ENCODE measurements around the gene SSB.

The SSB gene

DNA sequence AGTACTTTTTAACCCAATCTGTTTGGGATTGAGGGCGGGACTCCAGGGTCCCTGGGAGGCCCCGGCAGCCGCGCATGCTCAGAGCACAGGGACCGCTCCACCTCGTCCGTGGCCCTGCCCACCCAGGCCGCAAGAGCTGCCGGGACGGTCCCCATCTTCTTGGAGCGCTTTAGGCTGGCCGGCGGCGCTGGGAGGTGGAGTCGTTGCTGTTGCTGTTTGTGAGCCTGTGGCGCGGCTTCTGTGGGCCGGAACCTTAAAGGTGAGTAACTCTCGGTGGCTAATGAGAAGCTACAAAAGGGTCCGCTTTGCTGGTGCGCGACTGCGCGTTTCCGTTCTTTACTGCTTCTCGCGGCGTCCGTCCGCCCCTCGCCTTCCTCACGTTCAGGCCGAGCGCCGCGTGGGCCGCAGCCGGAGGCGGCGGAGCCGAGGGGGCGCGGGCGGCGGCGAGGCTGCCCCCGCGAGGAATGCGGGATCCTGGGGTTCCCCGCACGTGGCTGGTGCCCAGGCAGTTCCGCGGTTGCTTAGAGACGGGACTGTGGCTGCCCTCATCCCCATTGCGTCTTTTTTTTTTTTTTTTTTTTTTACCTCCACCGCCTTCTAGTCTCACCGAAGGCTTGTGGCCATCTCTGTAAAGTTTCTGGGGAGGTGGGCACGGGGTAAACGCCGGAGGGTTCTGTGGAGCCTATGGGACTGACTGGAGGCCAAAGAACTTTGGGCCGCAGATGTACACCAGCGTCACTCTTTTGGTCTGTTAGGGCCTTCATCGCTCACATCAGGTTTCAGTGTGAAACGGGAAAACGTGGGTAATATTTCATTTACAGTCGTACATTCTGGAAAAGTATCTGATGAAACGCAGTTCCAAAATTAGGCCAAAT lies at the start of gene SSB:
Gene SSB (plus strand): TSS at position 154 of the 875 bp plus-strand sequence. CDS start 2,090 bp downstream, outside the sequence.
- in situ Hi-C loops (cut with HindIII; ENCODE audit: low sequenced_read_pairs): no loop called here
- peak within 1 kb of the TSS; percentile 67 for H3K4me3 ChIP-seq (ENCODE audit: low read depth, low read length)
- peak; percentile 82 for DNase-seq (ENCODE audit: low read depth)

DNA sequence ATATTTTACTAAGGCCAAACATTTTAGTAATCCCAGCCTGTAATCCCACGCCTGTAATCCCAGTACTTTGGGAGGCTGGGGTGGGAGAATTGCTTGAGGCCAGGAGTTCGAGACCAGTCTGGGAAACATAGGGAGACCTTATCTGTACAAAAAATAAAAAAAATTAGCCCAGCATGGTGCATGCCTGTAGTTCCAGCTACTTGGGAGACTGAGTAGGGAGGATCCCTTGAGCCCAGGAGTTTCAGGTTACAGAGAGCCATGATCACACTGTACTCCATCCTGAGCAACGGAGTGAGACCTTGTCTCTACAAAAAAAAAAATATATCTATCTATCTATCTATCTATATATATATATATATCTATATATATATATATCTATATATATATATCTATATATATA lies 45.9 kb upstream of the SSB start:
- H3K4me3 ChIP-seq (ENCODE audit: low read depth, low read length): no peak overlapping the region
- in situ Hi-C loops (cut with HindIII; ENCODE audit: low sequenced_read_pairs): no loop called here
- no peak for DNase-seq (ENCODE audit: low read depth)
- TF ChIP-seq, protein P1, sequence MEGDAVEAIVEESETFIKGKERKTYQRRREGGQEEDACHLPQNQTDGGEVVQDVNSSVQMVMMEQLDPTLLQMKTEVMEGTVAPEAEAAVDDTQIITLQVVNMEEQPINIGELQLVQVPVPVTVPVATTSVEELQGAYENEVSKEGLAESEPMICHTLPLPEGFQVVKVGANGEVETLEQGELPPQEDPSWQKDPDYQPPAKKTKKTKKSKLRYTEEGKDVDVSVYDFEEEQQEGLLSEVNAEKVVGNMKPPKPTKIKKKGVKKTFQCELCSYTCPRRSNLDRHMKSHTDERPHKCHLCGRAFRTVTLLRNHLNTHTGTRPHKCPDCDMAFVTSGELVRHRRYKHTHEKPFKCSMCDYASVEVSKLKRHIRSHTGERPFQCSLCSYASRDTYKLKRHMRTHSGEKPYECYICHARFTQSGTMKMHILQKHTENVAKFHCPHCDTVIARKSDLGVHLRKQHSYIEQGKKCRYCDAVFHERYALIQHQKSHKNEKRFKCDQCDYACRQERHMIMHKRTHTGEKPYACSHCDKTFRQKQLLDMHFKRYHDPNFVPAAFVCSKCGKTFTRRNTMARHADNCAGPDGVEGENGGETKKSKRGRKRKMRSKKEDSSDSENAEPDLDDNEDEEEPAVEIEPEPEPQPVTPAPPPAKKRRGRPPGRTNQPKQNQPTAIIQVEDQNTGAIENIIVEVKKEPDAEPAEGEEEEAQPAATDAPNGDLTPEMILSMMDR (IDR thresholded peaks at IDR 0.05; ENCODE audit: low read depth, low read length, missing control alignments): no peak

More for the DNA sequence above, at the start of gene SSB:
- TF ChIP-seq, protein P1 (IDR thresholded peaks at IDR 0.05; ENCODE audit: low read depth, low read length, missing control alignments): no peak

DNA sequence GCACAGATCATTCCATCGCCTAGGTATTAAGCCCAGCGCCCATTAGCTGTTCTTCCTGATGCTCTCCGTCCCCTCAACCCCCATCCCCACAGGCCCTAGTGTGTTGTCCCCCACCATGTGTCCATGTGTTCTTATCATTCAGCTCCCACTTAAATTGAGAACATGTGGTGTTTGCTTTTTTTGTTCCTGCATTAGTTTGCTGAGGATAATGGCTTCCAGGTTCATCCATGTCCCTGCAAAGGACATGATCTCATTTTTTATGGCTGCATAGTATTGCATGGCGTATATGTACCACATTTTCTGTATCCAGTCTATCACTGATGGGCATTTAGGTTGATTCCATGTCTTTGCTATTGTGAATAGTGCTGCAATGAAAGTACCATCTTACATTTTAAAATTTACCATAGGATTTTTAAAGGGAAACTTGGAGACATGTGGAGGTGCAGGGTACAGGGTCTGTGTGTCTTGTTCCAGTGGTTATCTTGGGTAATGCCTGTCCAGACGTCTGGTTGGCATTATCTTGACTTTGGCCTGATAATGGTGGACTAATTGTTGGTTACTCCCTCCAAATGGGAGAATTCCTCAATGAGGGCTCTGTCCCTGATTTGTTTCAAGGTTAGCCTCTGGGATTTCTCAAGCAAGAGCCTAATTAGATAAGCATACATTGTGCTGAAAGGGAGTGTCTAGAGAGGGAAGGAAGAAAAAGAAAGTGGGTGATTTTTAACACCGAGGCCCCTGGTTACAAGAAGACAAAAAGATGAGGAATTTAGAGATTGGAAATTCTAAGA lies 43.4 kb upstream of the SSB start:
- DNase-seq (ENCODE audit: low read depth): no peak
- in situ Hi-C loops (cut with HindIII; ENCODE audit: low sequenced_read_pairs): no loop called here
- no peak overlapping the region for H3K4me3 ChIP-seq (ENCODE audit: low read depth, low read length)
- TF ChIP-seq, protein P1 (IDR thresholded peaks at IDR 0.05; ENCODE audit: low read depth, low read length, missing control alignments): no peak

DNA sequence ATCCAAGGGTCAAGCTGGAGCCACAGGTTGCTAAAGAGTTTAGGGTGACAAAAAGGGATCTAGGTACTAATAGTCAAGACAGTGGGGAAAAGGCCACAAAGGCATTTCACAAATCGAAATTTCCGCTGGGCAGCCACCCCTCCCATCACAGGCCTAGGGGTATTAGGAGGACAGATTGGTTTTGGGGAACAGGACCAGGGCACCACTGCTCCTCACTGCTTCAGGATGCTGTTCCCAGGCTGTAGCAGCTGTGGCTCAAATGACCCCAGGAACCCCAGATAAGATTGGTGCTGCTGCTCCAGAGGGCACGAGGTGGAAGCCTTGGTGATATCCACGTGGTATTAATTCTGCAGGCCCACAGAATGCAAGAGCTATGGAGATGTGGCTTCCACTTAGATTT lies 42.3 kb upstream of the SSB start:
- in situ Hi-C loops (cut with HindIII; ENCODE audit: low sequenced_read_pairs): no loop called here
- TF ChIP-seq, protein P1 (IDR thresholded peaks at IDR 0.05; ENCODE audit: low read depth, low read length, missing control alignments): no peak
- H3K4me3 ChIP-seq (ENCODE audit: low read depth, low read length): no peak overlapping the region
- DNase-seq (ENCODE audit: low read depth): no peak

DNA sequence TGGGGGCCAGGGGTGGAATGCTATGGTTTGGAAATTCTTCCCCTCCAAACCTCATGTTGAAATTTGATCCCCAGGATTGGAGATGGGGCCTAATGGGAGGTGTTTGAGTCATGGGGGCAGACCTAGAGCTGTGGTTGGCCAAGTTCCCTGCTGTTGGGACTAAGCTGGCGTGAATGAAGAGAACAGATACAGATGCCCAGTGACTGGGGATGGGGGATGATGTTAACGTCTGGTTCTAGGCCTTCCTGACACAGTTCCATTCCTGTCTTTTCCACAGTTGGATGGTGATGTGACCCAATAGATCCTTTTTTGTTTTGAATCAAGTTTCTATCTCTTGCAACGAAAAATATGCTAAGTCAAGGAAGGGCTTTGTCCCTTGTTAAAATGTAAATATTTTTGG lies 41.3 kb upstream of the SSB start:
- H3K4me3 ChIP-seq (ENCODE audit: low read depth, low read length): no peak overlapping the region
- TF ChIP-seq, protein P1 (IDR thresholded peaks at IDR 0.05; ENCODE audit: low read depth, low read length, missing control alignments): no peak
- DNase-seq (ENCODE audit: low read depth): no peak
- in situ Hi-C loops (cut with HindIII; ENCODE audit: low sequenced_read_pairs): no loop called here

DNA sequence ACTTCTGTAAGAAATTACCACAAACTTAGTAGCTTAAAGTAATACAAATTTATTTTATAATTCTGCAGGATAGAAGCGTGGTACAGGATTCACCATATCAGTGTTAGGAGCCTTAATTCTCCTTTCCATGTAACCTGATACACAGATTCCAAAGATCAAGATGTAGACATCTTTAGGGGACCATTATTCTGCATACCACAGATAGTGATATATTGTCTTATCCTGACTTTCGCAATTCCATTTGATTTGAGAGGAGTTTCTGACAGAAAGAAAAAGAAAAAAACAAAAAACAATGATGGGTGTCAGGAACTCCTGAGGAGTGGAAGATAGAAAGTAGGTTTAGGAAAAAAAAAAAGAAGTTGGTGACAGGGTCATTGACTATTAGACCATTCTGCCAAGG lies 40.9 kb upstream of the SSB start:
- DNase-seq (ENCODE audit: low read depth): no peak
- no peak overlapping the region for H3K4me3 ChIP-seq (ENCODE audit: low read depth, low read length)
- in situ Hi-C loops (cut with HindIII; ENCODE audit: low sequenced_read_pairs): no loop called here
- TF ChIP-seq, protein P1 (IDR thresholded peaks at IDR 0.05; ENCODE audit: low read depth, low read length, missing control alignments): no peak
